Stimulated activated CD4-positive, alpha-beta T cell treated with anti-CD3 and anti-CD28 coated beads, Interleukin-4, amount 100 ng/mL, for 48 hours (primary cell): Measurements from ENCODE around the gene FAM171A1.

Source experiments
- DNase-seq, 2 donors: peaks; one replicate each; pipeline ENCODE4 v3.0.0-alpha.2; 2020; ENCODE audit warnings: low read depth in 2 of 2

The FAM171A1 gene

DNA sequence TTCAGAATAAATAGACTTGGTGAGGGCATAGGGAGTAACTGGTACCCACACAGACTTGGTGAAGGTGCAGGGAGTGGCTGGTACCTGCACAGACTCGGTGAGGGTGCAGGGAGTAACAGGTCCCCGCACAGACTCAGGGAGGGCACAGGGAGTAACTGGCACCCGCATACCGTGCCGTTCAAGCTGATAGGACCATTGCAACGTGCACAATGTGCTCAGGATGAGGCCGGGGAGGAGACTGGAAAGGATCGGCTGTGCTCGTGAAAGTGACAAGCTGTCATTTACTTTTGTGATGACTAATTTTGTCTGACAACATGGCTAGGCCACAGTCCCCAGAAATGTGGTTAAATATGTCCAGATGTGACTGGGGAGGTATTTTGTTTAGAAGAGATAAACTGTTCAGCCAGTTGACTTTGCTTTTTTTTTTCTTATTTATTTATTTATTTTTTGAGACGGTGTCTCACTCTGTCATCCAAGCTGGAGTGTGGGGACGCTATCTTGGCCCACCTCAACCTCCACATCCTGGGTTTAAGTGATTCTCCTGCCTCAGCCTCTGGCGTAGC, 126.4 kb downstream of the FAM171A1 start:
- DNase-seq: no peak

DNA sequence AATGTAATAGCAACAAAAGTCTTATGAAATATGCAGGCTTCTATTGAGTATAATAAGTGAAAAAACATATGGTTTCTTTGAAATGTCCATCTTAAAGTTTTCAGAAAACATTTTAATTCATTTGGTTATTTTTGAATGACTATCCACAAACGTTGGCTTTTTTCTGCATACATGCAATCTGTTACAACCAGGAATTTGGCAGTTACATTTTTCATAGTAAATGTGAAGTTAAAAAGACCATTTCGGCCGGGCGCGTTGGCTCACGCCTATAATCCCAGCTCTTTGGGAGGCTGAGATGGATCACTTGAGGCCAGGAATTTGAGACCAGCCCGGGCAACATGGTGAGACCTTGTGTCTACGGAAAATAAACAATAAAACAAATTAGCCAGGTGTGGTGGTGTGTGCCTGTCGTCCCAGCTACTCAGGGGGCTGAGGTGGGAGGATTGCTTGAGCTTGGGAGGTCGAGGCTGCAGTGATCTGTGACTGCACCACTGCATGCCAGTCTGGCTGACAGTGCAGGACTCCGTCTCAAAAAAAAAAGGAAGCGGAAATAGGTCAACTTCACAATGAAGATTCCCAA, 128.7 kb downstream of the FAM171A1 start:
- no peak for DNase-seq

DNA sequence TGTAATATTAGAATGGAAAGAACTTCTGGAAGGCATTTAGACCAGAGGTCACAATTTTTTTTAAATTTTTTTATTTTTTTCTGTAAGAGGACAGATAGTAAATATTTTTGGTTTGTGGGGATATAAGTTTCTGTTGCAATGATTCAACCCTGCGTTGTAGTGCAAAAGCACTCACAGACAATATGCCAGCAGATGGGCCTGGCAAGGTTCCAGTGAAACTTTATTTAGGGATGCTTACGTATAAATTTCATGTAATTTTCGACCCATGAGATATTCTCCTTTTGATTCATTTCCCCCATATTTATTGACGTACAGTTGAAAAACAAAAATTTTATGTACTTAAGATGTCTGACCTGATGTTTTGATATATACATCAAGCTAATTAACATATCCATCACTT, 129.8 kb downstream of the FAM171A1 start:
- DNase-seq: no peak

DNA sequence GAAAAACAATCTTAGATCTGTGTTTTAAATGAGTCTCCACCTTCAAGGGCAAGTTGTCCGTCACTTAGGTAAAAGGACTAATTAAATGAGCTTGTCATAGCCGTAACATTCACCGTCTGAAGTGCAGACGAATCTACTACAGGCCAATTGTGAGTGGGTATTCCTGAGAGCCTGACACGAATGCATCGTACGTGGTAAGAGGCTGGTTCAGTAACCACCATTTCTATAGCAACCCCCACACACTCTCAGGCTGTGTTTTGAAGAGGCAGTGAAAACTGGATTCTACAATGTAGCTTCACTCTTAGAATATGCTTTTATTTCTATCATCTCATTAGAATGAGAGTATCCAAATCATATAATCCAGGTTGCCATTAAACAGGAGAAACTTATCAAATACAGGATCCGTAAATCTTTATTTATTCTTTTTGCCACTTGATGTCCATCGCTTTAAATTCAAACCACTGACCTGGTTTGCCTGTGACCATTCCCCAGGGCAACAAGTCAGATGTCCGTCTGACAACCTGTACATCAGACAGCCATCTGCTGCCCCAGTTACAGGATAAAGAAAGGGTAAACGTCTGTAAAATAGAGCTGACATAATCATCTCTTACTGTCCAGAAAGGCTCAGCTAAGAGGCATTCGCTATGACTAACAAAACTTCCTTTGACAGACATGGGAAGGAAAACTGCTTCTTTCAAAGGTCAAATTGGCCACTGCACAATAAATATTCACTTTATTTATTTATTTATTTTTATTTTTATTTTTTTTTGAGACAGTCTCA, 132.3 kb downstream of the FAM171A1 start:
- no peak for DNase-seq

DNA sequence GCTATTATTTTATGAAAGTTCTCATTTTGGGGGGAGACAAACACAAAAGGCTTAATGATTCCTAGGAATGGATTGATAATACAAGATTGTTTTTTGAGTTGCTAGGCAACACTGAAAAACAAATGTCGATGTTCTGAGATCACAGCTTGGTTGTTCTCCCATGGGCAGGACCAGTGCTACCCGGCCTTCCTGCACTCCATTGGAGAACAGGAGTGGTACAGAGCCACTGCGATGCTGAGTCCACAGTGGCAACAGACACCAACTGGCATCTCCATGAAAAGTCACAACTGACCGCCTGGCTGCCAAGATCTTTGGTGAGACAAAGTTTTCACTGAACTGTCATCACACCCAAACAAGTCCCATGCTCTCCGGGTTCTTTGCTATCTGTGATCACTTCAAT, 133.7 kb downstream of the FAM171A1 start:
- DNase-seq: no peak

- DNase-seq: no peak
These were observed 134.7 kb downstream of the FAM171A1 start for GRCh38 chr10:15236340-15236739.

- DNase-seq: no peak
These were observed 138.8 kb downstream of the FAM171A1 start for GRCh38 chr10:15232279-15232678.

DNA sequence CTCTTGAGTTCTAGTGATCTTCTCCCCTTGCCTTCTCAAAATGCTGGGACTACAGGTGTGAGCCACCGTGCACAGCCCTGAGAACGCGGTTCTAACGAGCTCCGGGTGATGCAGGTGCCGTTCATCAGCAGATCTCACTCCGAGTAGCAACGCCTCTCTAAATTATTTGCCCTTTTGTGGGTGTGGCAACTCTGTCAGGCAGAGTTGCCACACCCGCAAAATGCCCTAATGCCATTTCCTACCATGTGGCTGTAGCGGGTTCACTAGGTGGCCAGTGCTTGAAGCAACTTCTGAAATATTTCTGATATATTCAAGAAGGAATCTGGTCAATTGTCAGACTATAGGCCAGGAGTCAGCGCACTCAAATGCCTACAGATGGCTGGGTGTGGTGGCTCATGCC, 139.7 kb downstream of the FAM171A1 start:
- no peak for DNase-seq

- DNase-seq: no peak
These were observed 140.8 kb downstream of the FAM171A1 start for GRCh38 chr10:15230257-15230656.

- DNase-seq: no peak
These were observed 141.8 kb downstream of the FAM171A1 start for GRCh38 chr10:15229268-15229667.

GRCh38 chr10:15228426-15228825, 142.7 kb downstream of the FAM171A1 start:
- no peak for DNase-seq

- no peak for DNase-seq
These were observed 143.3 kb downstream of the FAM171A1 start for GRCh38 chr10:15227611-15228372.

DNA sequence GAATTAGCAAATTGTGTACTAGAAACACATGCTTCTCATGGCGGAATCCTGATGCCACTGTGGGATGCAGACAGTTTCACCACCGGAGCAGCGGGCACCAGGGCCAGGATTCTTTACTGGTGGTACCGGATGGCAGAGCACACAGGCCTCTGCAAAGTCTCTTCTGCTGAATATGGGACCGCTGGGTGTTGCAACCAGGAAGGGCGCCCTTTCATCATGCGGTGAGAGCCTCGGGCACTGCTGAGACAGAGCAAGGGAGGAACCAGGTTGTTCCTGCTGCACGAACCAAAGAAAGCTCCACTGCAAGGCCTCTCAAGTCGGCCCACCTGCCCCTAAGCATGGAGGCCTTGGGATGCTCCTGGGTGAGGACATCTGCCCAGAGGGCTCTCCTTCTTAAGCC, 145.6 kb downstream of the FAM171A1 start:
- no peak for DNase-seq

GRCh38 chr10:15224948-15225347, 146.1 kb downstream of the FAM171A1 start:
- no peak for DNase-seq

GRCh38 chr10:15223174-15223573, 147.9 kb downstream of the FAM171A1 start:
- DNase-seq: no peak

- DNase-seq: no peak
These were observed 148.6 kb downstream of the FAM171A1 start for GRCh38 chr10:15222511-15222910.

- DNase-seq: no peak
These were observed 150.6 kb downstream of the FAM171A1 start for GRCh38 chr10:15220445-15220844.

- DNase-seq: no peak
These were observed 154.4 kb downstream of the FAM171A1 start for GRCh38 chr10:15216700-15217099.

DNA sequence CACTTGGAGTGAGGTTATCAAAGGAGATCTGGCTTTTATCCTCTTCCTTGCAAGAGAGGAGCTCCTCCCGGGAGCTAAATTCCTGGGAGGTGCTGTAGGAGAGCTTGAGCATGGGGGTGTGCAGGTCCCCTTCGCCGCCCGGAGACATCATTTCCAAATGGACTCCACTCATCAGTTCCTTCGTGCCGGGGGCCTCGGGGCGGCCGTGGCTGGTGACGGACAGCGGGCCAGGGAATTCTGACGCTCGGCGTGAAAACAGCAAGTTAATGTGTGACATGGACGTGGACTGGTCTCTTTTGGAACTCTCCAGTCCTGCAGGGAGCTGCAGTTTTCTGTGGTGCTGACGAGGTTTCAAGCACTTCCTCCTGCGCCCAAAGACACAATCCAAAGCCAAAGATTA, 156.9 kb downstream of the FAM171A1 start:
- DNase-seq: no peak

DNA sequence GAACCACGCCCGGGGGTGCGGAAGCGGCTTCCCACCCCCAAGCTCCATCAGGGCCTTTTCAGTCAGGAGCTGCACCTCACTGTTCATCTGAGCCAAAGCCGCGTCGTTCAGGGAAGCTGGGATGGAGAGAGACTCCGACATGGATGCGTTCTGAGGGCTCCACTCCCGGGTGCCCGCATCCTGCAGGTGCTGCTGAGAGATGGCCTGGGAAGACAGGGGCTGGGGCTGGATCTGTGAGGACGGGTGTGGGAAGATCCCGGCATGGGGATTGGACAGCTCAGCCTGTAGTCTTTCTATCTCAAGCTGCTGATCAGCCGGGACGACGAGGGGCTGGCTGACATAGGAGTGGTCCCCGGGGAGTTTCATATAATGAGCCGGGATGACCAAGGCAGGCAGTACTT, 157.6 kb downstream of the FAM171A1 start:
- no peak for DNase-seq

- DNase-seq: no peak
These were observed 159.6 kb downstream of the FAM171A1 start for GRCh38 chr10:15211464-15211979.

- DNase-seq: no peak
These were observed 160.6 kb downstream of the FAM171A1 start for GRCh38 chr10:15210521-15210920.
